Measurements from ENCODE around the gene CBX5.

CBX5 gene

DNA sequence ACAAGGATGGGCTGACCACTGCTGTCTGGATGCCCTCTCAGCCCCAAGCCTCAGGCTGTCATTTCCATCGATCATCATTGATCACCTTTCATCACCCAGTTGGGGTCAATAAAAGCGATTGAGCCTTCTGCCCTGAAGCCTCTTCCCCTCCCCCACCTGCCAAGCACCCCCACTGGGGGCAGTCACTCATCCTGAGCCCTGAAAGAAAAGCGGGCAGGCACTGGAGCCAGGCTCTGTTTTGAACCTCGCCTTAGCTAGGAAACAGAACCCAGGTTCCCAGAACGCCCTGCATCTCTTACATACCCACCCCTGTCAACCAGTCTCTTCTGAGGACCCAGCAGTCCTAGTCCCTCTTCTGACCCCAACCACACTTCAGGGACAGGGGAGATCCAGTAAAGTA lies 96.9 kb downstream of the CBX5 start:
- TF ChIP-seq FOXP2 (optimal IDR thresholded peaks at IDR 0.05; ENCODE audit: borderline replicate concordance, extremely low read depth, extremely low read length, insufficient read depth) (no peak), REST (IDR thresholded peaks at IDR 0.05; ENCODE audit: insufficient read depth in 1 of 2, low read depth in 2 of 2, low read length in 2 of 2) (no peak), TAF1 (IDR thresholded peaks at IDR 0.05; ENCODE audit: borderline replicate concordance, insufficient read depth, low read length) (no peak), SIN3A (IDR thresholded peaks at IDR 0.05; ENCODE audit: borderline replicate concordance, insufficient read depth, low read length) (no peak), POLR2AphosphoS5 (IDR thresholded peaks at IDR 0.05; ENCODE audit: low read depth, low read length) (no peak)

DNA sequence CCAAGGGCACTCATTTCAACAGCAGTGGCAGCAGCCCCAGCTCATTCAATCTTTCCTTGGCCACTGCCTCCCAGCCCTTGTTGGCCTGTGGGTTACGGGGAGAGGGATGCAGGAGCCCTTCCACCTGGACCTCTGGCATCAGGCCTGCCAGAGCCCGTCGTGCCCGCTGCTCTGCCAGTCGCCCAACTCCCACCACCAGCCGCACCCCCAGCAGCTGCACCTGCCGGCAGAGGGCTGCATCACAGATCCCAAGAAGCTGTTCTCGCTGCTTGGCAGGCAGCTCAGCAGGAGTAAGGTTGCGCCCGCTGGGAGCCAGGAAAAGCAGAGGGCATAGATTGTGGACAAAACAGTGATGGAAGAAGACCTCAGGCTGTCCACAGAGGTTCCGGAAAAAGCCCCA lies 97.8 kb downstream of the CBX5 start:
- no peak for TF ChIP-seq POLR2AphosphoS5 (IDR thresholded peaks at IDR 0.05; ENCODE audit: low read depth, low read length)
- no peak for TF ChIP-seq REST (IDR thresholded peaks at IDR 0.05; ENCODE audit: insufficient read depth in 1 of 2, low read depth in 2 of 2, low read length in 2 of 2)
- TF ChIP-seq SIN3A (IDR thresholded peaks at IDR 0.05; ENCODE audit: borderline replicate concordance, insufficient read depth, low read length): no peak
